HepG2 (cell line): ENCODE measurements around the gene LMX1B. TPM values are rescaled to one million over a fixed set of nuclear protein-coding genes. Genes with fewer than 3 reads are reported as not detected.

ENCODE experiments used
- ATAC-seq: fragments of 200-7000 bp; cut with Tn5 transposase; 3 replicates; pipeline ENCODE4 v1.9.1; 2020; ENCODE audit warnings: mild to moderate bottlenecking, moderate library complexity
- BruUV-seq: library from RNA; stranded (reverse); fragments of 400-500 nt; replicated peaks from 2 replicates; lab custom pipeline; 2021; lab: Mats Ljungman, UMichigan
- CTCF ChIA-PET: fragments of 300-600 bp; formaldehyde crosslinking; extraction: SDS; loops from one replicate; lab custom pipeline; 2021; ENCODE audit warnings: low total read pairs, inconsistent platforms, low intra/inter-chr PET ratio; lab: Yijun Ruan, JAX
- POLR2A ChIA-PET: fragments of 350-600 bp; sonication (Branson Sonifier 250); formaldehyde crosslinking; loops from one replicate; lab custom pipeline; 2020; ENCODE audit warnings: antibody characterized with exemption, inconsistent platforms; lab: Yijun Ruan, JAX
- DNase-seq: peaks from one replicate; pipeline ENCODE4 v3.0.0-alpha.2; 2015; ENCODE audit warnings: low spot score
- FAIRE-seq: peaks from 3 replicates; lab custom pipeline; 2011; peaks lifted over from hg19 to GRCh38; lab: Jason Lieb, UNC
- H2AFZ ChIP-seq: one replicate; pipeline ENCODE4 v1.6.1; 2011; ENCODE audit warnings: low read length, inconsistent platforms
- H3K27ac ChIP-seq: fragments of 300-600 bp; 3 replicates; pipeline ENCODE4 v1.8.0; 2011; ENCODE audit warnings: mixed run types, mild to moderate bottlenecking, mixed read lengths, low read length, inconsistent platforms; ENCODE audit not compliant: insufficient read depth; ENCODE audit errors: extremely low read length
- H3K27me3 ChIP-seq, 2 experiments: fragments of 200-600 bp in 1 of 2; 2 replicates in 1 of 2; 3 replicates in 1 of 2; pipeline versions ENCODE4 v1.6.0 to v1.8.0; 2011; ENCODE audit warnings: low read length in 2 of 2, mild to moderate bottlenecking in 2 of 2, moderate library complexity in 2 of 2, inconsistent platforms in 1 of 2; ENCODE audit not compliant: insufficient read depth in 2 of 2, control insufficient read depth in 1 of 2
- H3K36me3 ChIP-seq, 2 experiments: fragments of 200-600 bp in 1 of 2; replicated peaks in 1 of 2; 2 replicates in 1 of 2; 3 replicates in 1 of 2; pipeline versions ENCODE4 v1.5.1 to v1.8.0; 2011; ENCODE audit warnings: low read length in 2 of 2, inconsistent platforms in 1 of 2; ENCODE audit not compliant: insufficient read depth in 2 of 2, control insufficient read depth in 1 of 2
- H3K4me1 ChIP-seq: 2 replicates; pipeline ENCODE4 v1.5.1; 2012; ENCODE audit warnings: low read length, inconsistent platforms; ENCODE audit not compliant: insufficient read depth
- H3K4me2 ChIP-seq: 2 replicates; pipeline ENCODE4 v1.6.0; 2011; ENCODE audit warnings: low read depth, low read length, inconsistent platforms
- H3K4me3 ChIP-seq, 3 experiments: fragments of 200-600 bp in 1 of 3; sonication (generic), shearing (Covaris generic) in 1 of 3; replicated peaks in 1 of 3; 2 replicates each; pipeline ENCODE4 v1.5.1; 2011 to 2016; ENCODE audit warnings: low read length in 3 of 3, inconsistent platforms in 2 of 3, low read depth in 2 of 3, mild to moderate bottlenecking in 2 of 3, control low read depth in 1 of 3, mixed read lengths in 1 of 3; ENCODE audit not compliant: insufficient read depth in 1 of 3
- H3K79me2 ChIP-seq: one replicate; pipeline ENCODE4 v1.6.1; 2011; ENCODE audit warnings: low read length, inconsistent platforms; ENCODE audit not compliant: insufficient read depth
- H3K9ac ChIP-seq: 2 replicates; pipeline ENCODE4 v1.6.0; 2011; ENCODE audit warnings: mild to moderate bottlenecking, low read depth, low read length, inconsistent platforms; ENCODE audit not compliant: insufficient read depth
- H3K9me3 ChIP-seq: 2 replicates; pipeline ENCODE4 v1.5.1; 2012; ENCODE audit warnings: mild to moderate bottlenecking, low read length
- H4K20me1 ChIP-seq: 2 replicates; pipeline ENCODE4 v1.6.0; 2011; ENCODE audit warnings: inconsistent platforms, mild to moderate bottlenecking, low read length, moderate library complexity; ENCODE audit not compliant: insufficient read depth
- HNRNPLL ChIP-seq: fragments of 200-400 bp; formaldehyde crosslinking; IDR thresholded peaks from 2 replicates; pipeline ENCODE4 v1.6.1; 2017; ENCODE audit warnings: mild to moderate bottlenecking, low read depth, low read length; ENCODE audit not compliant: poor library complexity, severe bottlenecking
- KDM3A ChIP-seq: IDR thresholded peaks from 2 replicates; pipeline ENCODE4 v1.6.1; 2018; ENCODE audit warnings: low read depth, missing compliant biosample characterization
- KLF12 ChIP-seq: sonication (generic); formaldehyde crosslinking; IDR thresholded peaks from 2 replicates; pipeline ENCODE4 v1.4.0; 2020; ENCODE audit warnings: missing genetic modification reagents, borderline replicate concordance
- KMT2B ChIP-seq: IDR thresholded peaks from 2 replicates; pipeline ENCODE4 v1.6.1; 2016; ENCODE audit warnings: missing genetic modification reagents, missing compliant biosample characterization
- MEIS1 ChIP-seq: sonication (generic); formaldehyde crosslinking; IDR thresholded peaks from 2 replicates; pipeline ENCODE4 v1.9.0; 2021; ENCODE audit warnings: mild to moderate bottlenecking, missing genetic modification reagents, moderate library complexity, borderline replicate concordance
- MZF1 ChIP-seq: sonication (generic); formaldehyde crosslinking; IDR thresholded peaks from 2 replicates; pipeline ENCODE4 v1.8.1; 2023; ENCODE audit warnings: mild to moderate bottlenecking, missing genetic modification reagents, borderline replicate concordance
- NFE2L1 ChIP-seq: sonication (generic); formaldehyde crosslinking; IDR thresholded peaks from 2 replicates; pipeline ENCODE4 v1.4.0; 2020; ENCODE audit warnings: missing genetic modification reagents, mild to moderate bottlenecking, borderline replicate concordance
- TCF7L2 ChIP-seq: IDR thresholded peaks from 2 replicates; pipeline ENCODE4 v1.6.1; 2011; ENCODE audit warnings: mild to moderate bottlenecking, low read depth, low read length, moderate library complexity
- YEATS4 ChIP-seq: sonication (generic); formaldehyde crosslinking; IDR thresholded peaks from 2 replicates; pipeline ENCODE4 v1.4.0; 2020; ENCODE audit warnings: missing genetic modification reagents, borderline replicate concordance
- ZNF160 ChIP-seq: sonication (generic); formaldehyde crosslinking; IDR thresholded peaks from 2 replicates; pipeline ENCODE4 v1.8.0; 2022; ENCODE audit warnings: mild to moderate bottlenecking, inconsistent platforms, missing genetic modification reagents
- ZNF230 ChIP-seq: sonication (generic); formaldehyde crosslinking; IDR thresholded peaks from 2 replicates; pipeline ENCODE4 v1.4.0; 2020; ENCODE audit warnings: mild to moderate bottlenecking, missing genetic modification reagents
- ZNF234 ChIP-seq: sonication (generic); formaldehyde crosslinking; conservative IDR thresholded peaks from 2 replicates; pipeline ENCODE4 v1.5.1; 2020; ENCODE audit warnings: mild to moderate bottlenecking, missing genetic modification reagents
- ZNF274 ChIP-seq: sonication (generic); formaldehyde crosslinking; IDR thresholded peaks from 2 replicates; pipeline ENCODE4 v1.5.1; 2020; ENCODE audit warnings: mild to moderate bottlenecking, missing genetic modification reagents
- ZNF326 ChIP-seq: sonication (generic); formaldehyde crosslinking; IDR thresholded peaks from 2 replicates; pipeline ENCODE4 v1.4.0; 2020; ENCODE audit warnings: missing genetic modification reagents, borderline replicate concordance
- ZNF660 ChIP-seq: sonication (generic); formaldehyde crosslinking; IDR thresholded peaks from 2 replicates; pipeline ENCODE4 v1.5.1; 2020; ENCODE audit warnings: mild to moderate bottlenecking, low read depth, missing genetic modification reagents, borderline replicate concordance
- WGBS: methylation state at CpG from one replicate; pipeline ENCODE4 v1.1.6; 2017; ENCODE audit warnings: low lambda C conversion rate; 5-methylcytosine and 5-hydroxymethylcytosine counted together
- in situ Hi-C: cut with HindIII; loops from 2 replicates; pipeline ENCODE4 v1.10.0; 2017; ENCODE audit warnings: low pct_unique_long_range_greater_than_20kb; ENCODE audit not compliant: extremely low pct_ligation_motif_present
- intact Hi-C: fragments of 100-400 bp; cut with micrococcal nuclease; formaldehyde crosslinking; loops from one replicate; pipeline ENCODE4 v1.10.0; 2022; ENCODE audit not compliant: unreplicated experiment
- polyA plus RNA-seq, 8 experiments: library from polyadenylated mRNA; depleted of rRNA in 3 of 8; stranded (reverse) in 7 of 8; unstranded in 1 of 8; fragments of >200 nt; fragmentation: Illumina TruSeq in 4 of 8; extraction: Trizol in 4 of 8; gene quantifications; 2 replicates each; pipeline versions ENCODE4 v1.2.1 to v1.2.3, GENCODE V29; 2011 to 2016; ENCODE audit warnings: low read depth in 4 of 8, missing spikeins in 1 of 8, mixed read lengths in 1 of 8; ENCODE audit not compliant: insufficient read depth in 1 of 8
- total RNA-seq, 5 experiments: library from RNA; depleted of rRNA; stranded (reverse); fragments of >200 nt; fragmentation: Illumina TruSeq; extraction: Trizol; gene quantifications; 2 replicates each; pipeline ENCODE4 v1.2.3, GENCODE V29; 2016; ENCODE audit warnings: low read depth in 1 of 5
- TF ChIP-seq, protein P1 (sequence below): sonication (generic); formaldehyde crosslinking; IDR thresholded peaks from 2 replicates; pipeline ENCODE4 v1.4.0; 2020; ENCODE audit warnings: missing genetic modification reagents, mild to moderate bottlenecking, borderline replicate concordance
- TF ChIP-seq, protein P2 (sequence below): IDR thresholded peaks from 2 replicates; pipeline ENCODE4 v1.6.1; 2016; ENCODE audit warnings: mild to moderate bottlenecking, missing biosample characterization, missing genetic modification reagents
- TF ChIP-seq, protein P3 (sequence below): sonication (generic); formaldehyde crosslinking; IDR thresholded peaks from 2 replicates; pipeline ENCODE4 v1.4.0; 2020; ENCODE audit warnings: missing genetic modification reagents

Gene LMX1B
- total and polyA plus RNA-seq, 2 of the 13 experiments (the other 11 are each of a cell fraction or from before 2014, with no cell fraction given) = not detected

DNA sequence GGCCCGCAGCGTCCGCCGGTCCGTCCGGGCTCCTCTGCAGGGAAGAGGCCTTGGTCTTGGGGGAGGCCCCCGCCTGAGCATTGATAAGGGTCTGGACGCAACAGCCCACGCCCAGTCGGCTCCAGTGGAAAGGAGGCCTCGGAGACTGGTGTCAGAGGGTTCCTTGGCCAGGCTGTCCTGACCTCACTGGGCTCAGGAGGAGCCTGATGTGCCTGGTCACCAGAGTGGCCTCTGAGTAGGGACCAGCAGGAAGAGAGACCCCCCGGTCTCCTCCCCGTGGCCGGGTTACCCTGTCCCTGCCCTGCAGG lies 13.2 kb downstream of the LMX1B start:
- no peak overlapping the region for H3K9ac ChIP-seq
- in situ Hi-C loops = no loop called here
- no peak for DNase-seq
- no peaks in the 10 kb centered on the region for H3K9me3 ChIP-seq
- no peak for FAIRE-seq
- TF ChIP-seq MZF1 (CRISPR knock-in tag) (no peak), TCF7L2 (no peak), ZNF234 (CRISPR knock-in tag) (no peak), KDM3A (CRISPR knock-in tag) (no peak), KLF12 (no peak), ZNF230 (CRISPR knock-in tag) (no peak), ZNF326 (CRISPR knock-in tag) (no peak), ZNF274 (no peak)
- TF ChIP-seq, protein P1, sequence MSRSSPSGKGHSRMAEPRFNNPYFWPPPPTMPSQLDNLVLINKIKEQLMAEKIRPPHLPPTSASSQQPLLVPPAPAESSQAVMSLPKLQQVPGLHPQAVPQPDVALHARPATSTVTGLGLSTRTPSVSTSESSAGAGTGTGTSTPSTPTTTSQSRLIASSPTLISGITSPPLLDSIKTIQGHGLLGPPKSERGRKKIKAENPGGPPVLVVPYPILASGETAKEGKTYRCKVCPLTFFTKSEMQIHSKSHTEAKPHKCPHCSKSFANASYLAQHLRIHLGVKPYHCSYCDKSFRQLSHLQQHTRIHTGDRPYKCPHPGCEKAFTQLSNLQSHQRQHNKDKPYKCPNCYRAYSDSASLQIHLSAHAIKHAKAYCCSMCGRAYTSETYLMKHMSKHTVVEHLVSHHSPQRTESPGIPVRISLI (CRISPR knock-in tag) = no peak
- TF ChIP-seq, all 625 proteins: peak for 0
- H3K36me3 ChIP-seq = no peaks in the 10 kb centered on the region
- no peak; the same call in 2 of the 3 replicates for ATAC-seq
- H3K79me2 ChIP-seq = no peaks in the 10 kb centered on the region
- no peak overlapping the region for H3K27ac ChIP-seq
- no peak overlapping the region for H3K4me3 ChIP-seq
- intact Hi-C loops = no loop called here
- H2AFZ ChIP-seq = no peak overlapping the region
- WGBS = 8% methylated on average over 3 of the region's 14 CpGs
- POLR2A ChIA-PET = no interaction called here
- H3K4me2 ChIP-seq = no peak overlapping the region
- no TSS peak for BruUV-seq
- peaks cover 32 to 93% of the 10 kb centered on the region in 2 experiments for H3K27me3 ChIP-seq
- no peaks in the 10 kb centered on the region for H3K4me1 ChIP-seq
- CTCF ChIA-PET = no interaction called here
- H4K20me1 ChIP-seq = no peaks in the 10 kb centered on the region

DNA sequence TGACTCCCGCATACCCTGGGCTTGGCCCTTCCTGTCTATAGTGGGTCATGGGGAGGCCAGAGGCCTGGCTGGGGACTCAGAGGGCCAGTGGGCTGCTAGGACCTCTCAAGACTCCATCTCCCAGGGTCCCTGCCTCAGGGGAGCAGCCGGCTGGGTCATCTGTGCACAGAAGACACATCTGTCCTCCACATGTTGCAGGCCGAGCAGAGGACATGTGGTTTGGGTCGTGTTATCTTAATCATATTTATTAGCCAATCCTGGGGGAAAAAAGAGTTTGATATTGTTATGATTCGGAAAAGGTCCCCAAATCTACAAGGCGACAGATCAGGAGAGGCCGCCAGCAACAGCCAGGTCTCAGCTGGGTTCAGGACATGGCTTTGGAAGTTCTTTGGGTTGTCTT lies 14.4 kb downstream of the LMX1B start:
- DNase-seq = no peak
- H3K4me2 ChIP-seq = no peak overlapping the region
- no peaks in the 10 kb centered on the region for H3K79me2 ChIP-seq
- H3K9ac ChIP-seq = no peak overlapping the region
- ATAC-seq = no peak
- H3K27ac ChIP-seq = no peak overlapping the region
- no peak overlapping the region for H2AFZ ChIP-seq
- no peak overlapping the region for H3K4me3 ChIP-seq
- ChIA-PET POLR2A (no interaction called here), CTCF (no interaction called here)
- H3K36me3 ChIP-seq = no peaks in the 10 kb centered on the region
- BruUV-seq = no TSS peak
- in situ Hi-C loops (no loop called here), intact Hi-C loops (no loop called here)
- H3K27me3 ChIP-seq = peaks cover 31 to 92% of the 10 kb centered on the region in 2 experiments
- 27% methylated on average over 7 of the region's 7 CpGs for WGBS
- H4K20me1 ChIP-seq = no peaks in the 10 kb centered on the region
- no peaks in the 10 kb centered on the region for H3K4me1 ChIP-seq
- FAIRE-seq = no peak
- no peaks in the 10 kb centered on the region for H3K9me3 ChIP-seq
- TF ChIP-seq MEIS1 (no peak), YEATS4 (CRISPR knock-in tag) (no peak), ZNF160 (CRISPR knock-in tag) (no peak), ZNF660 (CRISPR knock-in tag) (no peak), NFE2L1 (CRISPR knock-in tag) (no peak), HNRNPLL (no peak), KMT2B (CRISPR knock-in tag) (no peak)
- TF ChIP-seq, protein P2, sequence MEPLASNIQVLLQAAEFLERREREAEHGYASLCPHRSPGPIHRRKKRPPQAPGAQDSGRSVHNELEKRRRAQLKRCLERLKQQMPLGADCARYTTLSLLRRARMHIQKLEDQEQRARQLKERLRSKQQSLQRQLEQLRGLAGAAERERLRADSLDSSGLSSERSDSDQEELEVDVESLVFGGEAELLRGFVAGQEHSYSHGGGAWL (CRISPR knock-in tag) = no peak
- TF ChIP-seq, protein P3, sequence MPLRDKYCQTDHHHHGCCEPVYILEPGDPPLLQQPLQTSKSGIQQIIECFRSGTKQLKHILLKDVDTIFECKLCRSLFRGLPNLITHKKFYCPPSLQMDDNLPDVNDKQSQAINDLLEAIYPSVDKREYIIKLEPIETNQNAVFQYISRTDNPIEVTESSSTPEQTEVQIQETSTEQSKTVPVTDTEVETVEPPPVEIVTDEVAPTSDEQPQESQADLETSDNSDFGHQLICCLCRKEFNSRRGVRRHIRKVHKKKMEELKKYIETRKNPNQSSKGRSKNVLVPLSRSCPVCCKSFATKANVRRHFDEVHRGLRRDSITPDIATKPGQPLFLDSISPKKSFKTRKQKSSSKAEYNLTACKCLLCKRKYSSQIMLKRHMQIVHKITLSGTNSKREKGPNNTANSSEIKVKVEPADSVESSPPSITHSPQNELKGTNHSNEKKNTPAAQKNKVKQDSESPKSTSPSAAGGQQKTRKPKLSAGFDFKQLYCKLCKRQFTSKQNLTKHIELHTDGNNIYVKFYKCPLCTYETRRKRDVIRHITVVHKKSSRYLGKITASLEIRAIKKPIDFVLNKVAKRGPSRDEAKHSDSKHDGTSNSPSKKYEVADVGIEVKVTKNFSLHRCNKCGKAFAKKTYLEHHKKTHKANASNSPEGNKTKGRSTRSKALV (CRISPR knock-in tag) = no peak
